Ramos (cell line): ENCODE results near the gene PTPRT.

Source experiments
- in situ Hi-C: fragments of 300-500 bp; cut with MboI; formaldehyde crosslinking; loops from one replicate; pipeline ENCODE4 v1.14.3; 2022; ENCODE audit warnings: low sequenced_read_pairs; ENCODE audit not compliant: unreplicated experiment

PTPRT gene

DNA sequence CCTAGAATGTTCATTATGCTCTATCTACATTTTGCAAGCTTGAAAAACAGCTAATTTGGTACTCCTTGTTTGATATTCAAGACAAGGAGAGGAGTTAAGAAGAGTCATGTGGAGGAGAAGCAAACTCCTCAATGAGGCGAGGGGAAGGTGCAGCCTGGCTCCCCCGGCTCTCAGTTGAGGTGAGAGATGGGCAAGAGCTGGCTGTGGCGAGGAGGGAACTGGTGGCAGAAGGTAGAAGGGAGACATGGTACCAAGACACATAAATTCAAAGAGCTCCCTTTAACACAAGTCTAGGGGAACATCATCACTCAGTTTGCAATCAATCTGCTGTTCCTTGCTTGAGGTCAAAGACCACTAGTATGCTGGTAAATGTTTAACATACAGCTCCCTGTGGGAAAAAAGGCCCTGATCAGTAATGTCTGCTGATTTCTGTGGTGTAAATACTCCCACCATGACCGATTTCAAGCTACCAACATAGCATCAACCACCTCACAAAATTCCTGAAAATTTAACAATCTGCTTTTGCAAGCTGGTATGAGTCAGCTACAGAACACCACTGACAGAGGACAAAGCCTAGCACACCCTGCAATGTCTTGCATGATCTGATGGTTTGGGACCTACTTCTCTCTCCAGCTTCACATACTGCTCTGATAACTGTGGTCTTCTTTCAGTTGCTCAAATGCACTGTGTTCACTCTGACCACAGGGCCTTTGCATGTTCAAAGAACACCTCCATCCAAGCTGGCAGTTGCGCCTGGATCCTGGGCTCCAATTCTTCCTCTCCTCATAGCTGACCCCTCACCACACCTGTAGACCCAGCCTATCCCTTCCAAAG, 1055.2 kb downstream of the PTPRT start:
- in situ Hi-C loops, result no loop called here

DNA sequence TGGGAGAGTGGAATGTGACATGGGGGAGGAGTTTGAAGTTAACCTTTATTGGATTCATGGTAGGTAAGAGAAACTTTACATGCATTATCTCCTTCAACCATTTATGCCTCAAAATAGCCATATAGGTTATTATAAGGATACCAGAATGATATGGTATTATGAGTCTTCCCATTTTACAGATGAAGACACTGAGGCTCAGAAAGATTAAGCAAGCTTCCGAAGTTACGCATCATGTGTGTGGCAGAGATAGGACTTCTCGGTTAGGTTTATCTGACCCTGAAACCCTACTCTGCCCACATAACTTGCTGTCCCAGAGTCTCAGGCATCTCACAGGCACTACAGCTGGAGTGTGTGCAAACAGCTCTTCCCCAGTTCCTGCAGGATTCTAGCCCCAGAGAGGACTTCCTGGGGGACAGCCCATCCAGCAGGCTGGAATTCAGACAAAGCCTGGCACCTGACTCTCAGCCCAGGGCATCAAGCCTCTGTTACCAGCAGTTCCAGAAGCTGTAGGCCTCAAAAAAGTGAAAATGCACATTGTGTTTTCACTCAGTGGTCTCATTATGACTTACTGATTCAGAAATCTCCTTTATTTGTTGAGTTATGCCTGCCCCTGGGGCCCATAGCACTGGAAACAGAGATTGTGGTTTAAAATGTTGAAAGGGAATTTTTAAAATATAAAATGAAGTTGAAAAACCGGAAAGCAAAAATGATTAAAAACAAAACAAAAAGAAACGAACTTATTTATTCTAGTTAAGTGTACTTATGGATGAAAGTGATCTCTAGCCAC, 1058.7 kb downstream of the PTPRT start:
- in situ Hi-C loops, result no loop called here

DNA sequence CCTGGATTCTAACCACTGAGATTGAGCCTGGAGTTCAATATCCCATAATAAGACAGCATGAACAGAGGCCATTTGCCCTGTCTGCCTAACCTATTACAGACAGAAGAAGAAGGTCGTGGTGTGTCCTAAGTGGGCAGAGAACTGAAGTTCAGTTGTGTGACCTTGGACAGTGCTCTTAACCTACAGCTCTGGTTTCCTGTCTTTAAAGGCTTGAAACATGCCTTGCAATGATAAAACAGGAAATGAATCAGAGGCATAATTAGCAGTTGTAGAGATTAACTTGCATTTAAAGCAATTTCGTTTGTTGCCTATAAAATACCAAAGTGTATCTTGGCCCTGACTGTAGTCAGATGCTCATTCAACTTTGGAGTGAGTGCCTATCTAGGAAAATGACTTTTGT, 1064.3 kb downstream of the PTPRT start:
- in situ Hi-C loops, result no loop called here

DNA sequence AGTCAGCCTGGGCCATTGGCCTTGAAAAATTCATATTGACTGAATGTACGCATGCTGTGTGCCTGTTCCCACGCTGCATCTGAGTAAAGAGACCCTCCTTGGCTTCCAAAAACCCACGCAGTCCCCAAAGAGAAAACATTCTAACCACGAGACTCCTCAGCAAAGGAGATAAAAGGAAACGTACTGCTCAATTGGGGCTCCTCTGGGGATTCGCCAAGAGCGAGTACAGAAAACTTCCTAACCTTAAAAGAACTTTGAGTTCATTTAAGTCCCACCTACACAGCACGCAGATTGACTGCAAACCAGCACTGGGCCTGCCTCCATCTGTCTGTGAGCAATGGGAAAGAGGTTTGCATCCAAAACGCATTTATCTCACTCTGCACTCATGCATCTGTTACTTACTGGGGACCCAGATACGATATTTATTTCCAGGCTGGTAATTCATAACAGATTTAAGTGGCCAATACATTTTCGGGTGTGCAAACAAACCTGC, 1065.7 kb downstream of the PTPRT start:
- in situ Hi-C loops, result no loop called here

DNA sequence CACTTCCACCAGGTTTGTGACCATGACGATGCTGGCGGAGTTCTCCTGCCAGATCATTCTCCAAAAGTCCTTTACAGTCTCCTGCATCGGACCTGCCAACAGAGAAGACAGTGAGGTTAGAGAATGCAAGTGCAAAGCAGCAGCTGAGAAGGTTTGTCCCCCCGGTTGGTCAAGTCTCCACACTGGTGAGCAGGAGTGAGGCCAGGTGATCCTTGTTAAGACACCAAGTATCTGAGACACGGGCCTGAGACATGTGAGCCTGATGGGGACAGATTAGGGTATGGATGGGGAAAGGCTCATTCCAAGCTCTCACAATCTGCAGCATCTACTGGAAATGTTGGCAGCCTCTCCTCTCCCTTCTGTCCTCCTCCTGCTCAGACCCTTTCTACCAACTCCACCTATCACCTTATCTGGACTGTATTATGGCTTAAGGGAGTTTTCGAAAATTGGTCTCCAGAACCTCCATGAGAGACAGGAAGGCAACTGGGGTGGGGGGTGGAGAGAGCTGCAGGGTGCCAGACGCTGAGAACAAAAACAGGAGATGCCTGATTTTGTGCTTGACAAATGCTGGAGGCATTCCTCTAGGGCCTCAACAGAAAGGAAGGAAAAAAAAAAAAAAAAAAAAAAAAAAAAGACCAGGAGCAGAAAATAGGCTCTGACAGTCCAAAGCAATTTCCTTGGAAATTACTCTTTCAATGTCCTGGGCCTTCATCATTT, 1071.1 kb downstream of the PTPRT start:
- in situ Hi-C loops, result no loop called here

DNA sequence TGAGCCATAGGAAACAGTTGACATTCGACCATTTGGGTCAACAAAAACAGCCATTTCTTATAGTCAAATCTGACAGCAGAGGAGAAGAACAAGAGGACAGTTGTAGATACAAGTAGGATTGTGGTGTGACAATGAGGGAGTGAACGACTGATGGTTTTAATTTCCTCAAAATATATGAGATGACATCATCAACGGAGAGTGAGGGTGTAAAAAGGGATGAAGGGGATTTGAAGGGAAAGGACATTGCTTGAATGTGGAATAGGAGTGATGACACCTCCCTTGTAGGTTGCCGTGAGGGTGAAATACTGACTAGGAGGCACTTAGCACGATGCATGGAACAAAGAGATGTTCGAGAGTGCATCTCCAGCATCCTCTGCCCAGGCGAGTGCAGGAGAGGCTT, 1071.7 kb downstream of the PTPRT start:
- in situ Hi-C loops, result no loop called here

DNA sequence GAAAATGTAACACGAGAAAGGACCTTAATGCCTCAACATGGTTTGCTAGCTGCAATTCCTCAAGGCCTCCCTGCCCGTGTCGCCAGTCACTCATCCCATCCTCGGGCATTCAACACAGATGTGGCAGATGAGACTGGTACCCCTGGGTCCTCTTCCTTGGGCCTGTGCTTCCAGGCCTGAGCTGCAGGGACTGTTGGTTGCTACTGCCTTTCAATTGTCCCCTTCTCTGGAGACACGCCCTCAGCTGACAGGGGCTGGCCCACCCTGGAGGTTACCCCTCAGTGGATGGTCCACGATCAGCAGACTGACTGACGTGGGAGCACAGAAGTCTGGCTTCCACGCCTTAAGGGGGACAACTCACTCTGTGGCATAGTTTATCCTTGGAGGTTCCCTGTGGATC, 1076.5 kb downstream of the PTPRT start:
- in situ Hi-C loops, result no loop called here

DNA sequence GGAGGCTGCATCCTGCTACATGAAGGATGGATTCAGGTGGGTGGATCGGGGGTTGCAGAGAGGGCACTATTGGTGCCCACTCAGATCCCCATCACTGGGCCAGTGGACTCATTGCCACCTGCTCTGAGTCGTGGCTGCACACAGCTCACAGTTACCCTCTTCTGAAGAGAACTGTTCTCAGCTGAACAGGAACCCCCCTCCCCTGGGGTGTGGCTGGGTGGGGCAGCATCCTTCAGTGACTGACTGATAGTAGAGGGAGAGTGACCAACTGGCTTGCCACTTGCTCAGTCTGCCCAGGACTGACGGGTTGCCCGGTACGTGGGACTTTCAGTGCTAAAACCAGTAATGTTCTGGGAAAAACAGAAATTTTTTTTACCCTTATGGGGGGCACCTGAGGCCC, 1077.5 kb downstream of the PTPRT start:
- in situ Hi-C loops, result no loop called here

DNA sequence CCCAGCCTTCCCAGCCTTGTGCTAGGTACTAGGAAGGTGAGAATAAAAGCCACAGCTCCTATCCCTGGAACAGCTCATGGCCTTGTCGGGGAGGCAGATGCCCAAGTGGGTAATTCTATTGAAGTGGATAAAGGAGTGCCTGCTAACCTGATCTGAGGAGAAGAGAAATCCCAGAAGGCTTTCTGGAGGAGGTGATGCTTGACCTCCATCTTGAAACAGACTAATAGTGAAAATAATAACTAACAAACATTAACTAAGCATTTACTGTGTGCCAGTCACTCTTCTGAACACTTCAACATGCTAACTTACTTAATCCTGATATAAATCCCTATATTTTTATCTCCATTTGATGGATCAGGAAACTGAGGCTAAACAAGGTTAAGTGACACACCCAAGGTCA, 1078.4 kb downstream of the PTPRT start:
- in situ Hi-C loops, result no loop called here

DNA sequence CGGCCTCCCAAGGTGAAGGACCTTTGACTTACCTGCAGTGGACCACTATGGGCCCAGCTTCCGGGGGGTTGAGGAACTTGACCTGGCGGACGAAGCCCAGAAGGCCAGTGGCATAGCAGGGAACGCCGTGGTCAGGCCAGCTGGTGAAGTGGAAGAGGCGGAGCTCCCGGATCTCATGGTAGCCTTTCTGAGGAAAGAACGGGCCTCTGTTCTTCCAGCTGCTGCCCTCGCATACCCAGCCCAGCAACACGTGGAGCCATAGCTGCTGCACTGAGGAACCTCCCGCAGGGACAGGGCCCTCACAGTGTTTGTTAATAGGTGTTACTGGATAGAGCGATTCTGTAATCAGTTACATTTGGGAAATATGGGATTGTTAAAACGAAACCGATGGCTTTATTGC, 1079.4 kb downstream of the PTPRT start:
- in situ Hi-C loops, result no loop called here

DNA sequence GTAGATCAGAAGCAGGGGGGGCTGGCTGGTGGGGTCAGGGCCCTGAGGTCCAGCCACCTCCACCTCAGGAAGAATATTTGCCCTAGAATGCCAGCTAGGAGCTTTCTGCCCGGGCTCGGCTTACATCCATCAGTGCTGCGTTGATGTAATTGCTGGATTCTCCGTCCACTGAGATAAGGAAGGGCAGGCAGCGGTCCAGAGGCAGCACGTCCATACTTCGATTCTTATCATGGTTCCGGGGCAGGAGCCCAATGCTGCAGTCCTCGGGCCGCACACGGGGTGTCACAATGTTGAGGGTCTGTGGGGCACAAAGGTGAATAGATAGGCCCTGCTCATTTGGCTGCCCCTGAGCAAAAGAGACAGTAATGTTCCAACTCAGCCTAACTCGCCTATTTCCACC, 1087.7 kb downstream of the PTPRT start:
- in situ Hi-C loops, result no loop called here

DNA sequence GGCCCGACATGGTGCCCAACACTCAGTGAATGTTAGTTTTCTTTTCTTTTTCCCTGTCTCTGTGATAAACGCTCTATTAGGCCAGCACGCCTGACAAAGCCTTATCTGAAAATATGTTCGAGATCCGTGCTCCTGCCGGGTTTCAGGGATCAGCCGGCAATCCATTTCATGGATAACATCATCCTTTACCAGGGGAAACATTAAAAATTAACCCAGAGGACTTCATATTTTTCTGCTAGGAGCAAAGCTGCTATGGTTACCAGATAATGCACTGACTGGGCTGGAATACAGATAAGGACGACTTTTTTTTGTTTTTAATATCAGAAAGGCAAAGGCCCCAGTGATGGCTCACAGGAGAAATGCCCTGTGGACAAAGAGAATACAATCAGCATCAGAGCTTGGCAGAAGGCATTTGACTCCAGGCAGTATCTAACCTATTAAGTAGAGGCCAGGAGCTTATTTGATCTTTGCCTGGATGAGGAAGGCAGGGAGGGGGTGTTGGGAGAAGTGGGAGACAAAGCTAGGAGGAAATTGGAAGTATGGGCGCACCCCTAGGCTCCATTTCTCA, 1089.5 kb downstream of the PTPRT start:
- in situ Hi-C loops, result no loop called here

DNA sequence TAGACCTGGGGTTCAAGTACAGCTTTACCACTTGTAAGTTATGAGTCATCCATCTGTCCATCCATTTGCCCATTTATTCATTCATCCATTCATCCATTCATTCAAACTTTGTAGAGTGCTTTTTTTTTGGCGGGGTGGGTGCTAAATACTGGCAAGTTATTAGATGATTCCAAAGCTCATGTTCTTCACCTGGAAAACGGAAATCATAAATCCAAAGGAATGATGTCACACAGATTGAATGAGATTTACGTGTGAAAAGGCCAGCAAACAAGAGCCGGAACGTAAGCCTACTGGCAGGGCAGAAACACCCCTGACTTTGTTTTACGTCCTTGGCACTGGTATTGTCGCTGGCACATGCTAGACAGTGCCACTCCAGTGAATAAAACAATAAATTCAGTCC, 1090.6 kb downstream of the PTPRT start:
- in situ Hi-C loops, result no loop called here

DNA sequence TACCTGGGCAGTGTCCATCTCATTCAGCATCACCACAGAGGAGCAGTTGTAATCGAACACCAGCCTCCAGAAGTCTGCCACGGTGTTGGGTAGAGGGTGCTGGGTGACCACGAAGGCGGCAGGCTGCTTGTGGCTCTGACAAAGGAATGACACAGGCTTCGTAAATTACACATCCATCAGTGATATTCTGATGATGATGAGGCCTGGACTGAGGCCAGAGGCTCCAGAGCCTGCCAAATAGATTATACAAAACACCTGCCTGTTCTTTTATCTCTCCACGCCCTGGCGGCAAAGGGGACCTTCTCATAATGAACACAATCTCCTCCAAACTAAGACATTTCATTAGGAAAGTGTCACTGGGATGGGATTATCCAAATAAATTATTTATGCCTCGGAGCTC, 1091.3 kb downstream of the PTPRT start:
- in situ Hi-C loops, result no loop called here

DNA sequence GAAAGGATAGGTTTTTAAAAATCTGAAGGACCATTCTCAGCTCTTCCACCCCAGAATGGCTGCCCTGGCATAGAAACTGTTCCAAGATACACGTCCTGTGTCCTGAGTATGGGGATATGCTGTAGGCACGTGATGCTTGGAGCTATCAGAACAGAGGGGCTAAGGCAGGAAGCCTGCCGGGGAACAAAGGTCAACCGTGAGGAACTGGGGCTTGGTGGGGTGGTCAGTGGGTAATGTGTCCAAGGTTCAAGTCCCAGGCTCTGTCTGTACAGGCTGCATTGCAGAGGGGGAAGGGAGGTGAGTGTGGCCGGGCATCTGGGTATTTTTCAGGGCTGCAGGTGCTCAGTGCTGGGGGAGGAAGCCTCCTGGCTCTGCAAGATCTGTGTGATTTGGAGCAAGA, 1092.0 kb downstream of the PTPRT start:
- in situ Hi-C loops, result no loop called here

DNA sequence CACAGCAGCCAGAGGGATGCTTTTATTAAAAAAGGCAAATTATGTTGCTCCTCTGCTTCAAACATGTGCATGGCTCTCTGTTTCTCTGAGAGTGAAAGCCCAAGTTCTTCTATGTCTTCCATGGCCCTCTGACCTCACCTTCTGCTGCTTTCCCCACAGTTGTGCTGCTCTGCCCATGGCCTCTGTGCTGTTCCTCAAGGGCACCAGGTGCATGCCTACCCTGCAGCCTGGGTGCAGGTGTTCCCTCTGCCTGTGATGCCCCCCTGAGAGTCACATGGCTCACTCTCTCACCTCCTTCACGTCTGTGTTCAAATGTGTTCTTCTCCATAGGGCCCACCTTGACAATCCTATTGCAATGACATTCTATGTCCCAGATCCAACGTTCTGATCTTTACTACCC, 1094.5 kb downstream of the PTPRT start:
- in situ Hi-C loops, result no loop called here

DNA sequence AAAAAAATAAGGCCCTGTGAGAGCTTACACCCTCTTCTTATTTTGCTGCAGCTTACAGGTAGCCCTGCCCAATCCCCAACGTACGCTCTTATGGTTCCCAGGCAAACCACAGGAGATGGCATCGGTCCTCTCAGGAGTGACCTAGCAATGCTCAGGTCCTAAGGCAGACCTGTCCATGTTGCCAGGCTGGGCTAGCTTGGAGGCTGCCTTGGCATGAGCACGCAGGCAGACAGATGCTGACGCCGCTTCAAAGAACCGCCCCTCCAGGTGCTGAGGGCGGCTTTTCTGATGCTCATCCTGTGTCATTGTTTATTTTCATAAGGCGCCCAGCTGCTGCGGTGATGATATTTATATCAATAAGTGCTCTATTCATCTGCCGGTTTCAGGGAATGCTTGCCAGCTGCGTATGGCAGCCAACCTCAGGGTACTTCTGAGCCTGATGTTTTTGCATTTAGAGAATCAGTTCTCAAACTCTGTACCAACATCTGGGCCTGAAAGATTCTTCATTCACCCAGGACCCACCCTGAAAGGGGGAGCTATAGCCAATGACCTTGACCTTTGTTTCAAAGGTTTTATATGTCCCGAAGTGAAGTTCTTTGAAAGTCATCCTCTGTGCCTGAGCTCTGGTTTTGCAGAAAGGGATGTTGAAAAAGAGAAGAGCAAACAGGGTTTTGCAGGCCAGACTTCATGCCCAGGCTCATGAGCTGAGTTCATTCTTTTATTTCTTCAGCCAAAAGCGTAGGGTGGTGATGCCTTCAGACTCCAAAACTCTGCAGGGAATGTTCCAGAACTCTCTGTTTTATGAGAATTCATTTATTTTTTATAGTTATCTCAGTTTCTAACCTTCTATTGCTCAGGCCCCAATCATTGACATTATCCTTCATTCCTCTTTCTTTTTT, 1095.9 kb downstream of the PTPRT start:
- in situ Hi-C loops, result no loop called here

DNA sequence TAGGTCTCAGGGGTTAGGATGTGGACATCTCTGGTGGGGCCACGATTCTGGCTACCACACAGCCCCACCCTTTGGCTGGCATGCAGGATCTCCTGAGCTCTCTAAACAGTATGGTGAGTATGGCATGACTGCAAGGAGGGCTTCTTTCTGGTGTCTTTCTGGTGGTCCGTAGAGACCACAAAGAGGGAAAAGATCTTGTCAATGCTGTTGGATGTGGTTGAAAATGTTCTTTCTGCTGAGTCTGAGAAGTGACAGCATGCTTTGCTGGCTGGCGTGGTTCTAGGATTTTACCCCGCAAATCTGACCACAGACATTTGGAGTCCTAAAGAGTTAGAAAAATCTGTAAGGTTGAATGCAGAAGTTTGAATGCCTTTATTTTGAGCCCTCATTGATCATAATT, 1096.7 kb downstream of the PTPRT start:
- in situ Hi-C loops, result no loop called here

DNA sequence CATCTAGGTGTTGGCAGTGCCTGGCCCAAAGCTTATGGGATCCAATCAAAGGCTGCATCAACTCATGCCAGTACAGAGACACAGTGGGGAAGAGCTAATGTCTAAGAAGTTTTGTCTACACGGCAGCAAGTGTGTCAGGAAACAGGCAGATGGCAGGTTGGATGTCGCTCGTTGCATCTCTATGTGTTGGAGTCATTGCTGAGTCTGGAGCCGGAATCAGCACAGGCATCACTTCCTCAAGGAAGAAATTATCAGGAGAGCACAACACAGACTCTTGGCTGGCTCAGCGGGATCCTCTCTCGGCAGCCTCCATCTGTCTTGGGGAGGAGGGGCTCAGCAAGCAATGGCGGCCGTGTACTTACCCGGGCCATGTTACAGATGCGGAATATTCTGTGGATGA, 1104.3 kb downstream of the PTPRT start:
- in situ Hi-C loops, result no loop called here

DNA sequence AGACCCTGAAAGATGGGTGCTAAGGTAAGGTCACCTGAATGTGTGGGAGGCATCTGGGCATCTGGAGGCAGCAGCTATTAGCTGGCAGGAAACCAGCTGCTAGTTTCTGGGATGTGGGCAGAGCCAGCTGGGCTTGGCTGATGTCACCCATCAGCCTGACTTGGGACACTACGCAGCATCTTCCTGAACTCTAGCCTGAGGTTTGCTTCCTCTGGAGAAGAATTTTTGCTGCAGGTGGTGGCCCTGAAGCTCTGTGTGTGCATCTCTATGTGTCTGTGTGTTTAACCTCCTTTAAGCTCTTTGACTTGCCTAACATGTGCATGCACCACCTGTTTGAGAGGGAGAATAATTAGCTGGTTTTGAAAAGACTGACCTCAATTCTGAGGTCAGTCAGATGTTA, 1106.4 kb downstream of the PTPRT start:
- in situ Hi-C loops, result no loop called here
